ENCODE results near the gene NTNG1.

GRCh38 chr1:107147843-107148242 lies 7.0 kb downstream of the NTNG1 start:
- no peak for TF ChIP-seq POLR2A (IDR thresholded peaks at IDR 0.05)
- no peak for TF ChIP-seq CTCF (IDR thresholded peaks at IDR 0.05)
